Testis (tissue), 3 donors: Measurements from ENCODE around the gene SLC3A2. TPM values are rescaled to one million over a fixed set of nuclear protein-coding genes. Genes with fewer than 3 reads are reported as not detected.

ENCODE experiments used
- DNase-seq: peaks from one replicate; pipeline ENCODE4 v3.0.0-alpha.2; 2019
- H3K27ac ChIP-seq, 2 donors: fragments of 200-600 bp; sonication (generic); one replicate each; pipeline ENCODE4 v1.5.1; 2019
- H3K27me3 ChIP-seq: fragments of 200-600 bp; sonication (generic); one replicate; pipeline ENCODE4 v1.5.1; 2019
- H3K36me3 ChIP-seq: fragments of 200-600 bp; sonication (generic); one replicate; pipeline ENCODE4 v1.5.1; 2017; ENCODE audit warnings: low read depth; ENCODE audit errors: missing control alignments
- H3K4me1 ChIP-seq: fragments of 200-600 bp; sonication (generic); one replicate; pipeline ENCODE4 v1.5.1; 2019
- H3K4me3 ChIP-seq, 2 donors: fragments of 200-600 bp; sonication (generic); one replicate each; pipeline ENCODE4 v1.5.1; 2017 to 2019
- H3K9me3 ChIP-seq: fragments of 200-600 bp; sonication (generic); one replicate; pipeline ENCODE4 v1.5.1; 2017
- POLR2A ChIP-seq: fragments of 450-650 bp; IDR thresholded peaks from one replicate; pipeline ENCODE4 v1.6.1; 2017; ENCODE audit warnings: antibody characterized with exemption, mild to moderate bottlenecking, moderate library complexity
- WGBS, 2 donors: methylation state at CpG; one replicate each; pipeline ENCODE4 v1.1.5; 2018; 5-methylcytosine and 5-hydroxymethylcytosine counted together
- intact Hi-C: fragments of 100-400 bp; cut with DNase I; formaldehyde crosslinking; loops from one replicate; pipeline ENCODE4 v1.15.1; 2023; ENCODE audit warnings: low total_unique reads
- polyA plus RNA-seq: library from polyadenylated mRNA; stranded (reverse); fragments of 350-450 nt; fragmentation: Illumina TruSeq; extraction: RNeasy Lipid Tissue Mini Kit (QIAGEN cat#74804); gene quantifications from one replicate; pipeline ENCODE4 v1.2.3, GENCODE V29; 2014; ENCODE audit warnings: low read depth, low replicate concordance; ENCODE audit not compliant: insufficient read depth
- total RNA-seq, 2 donors: library from RNA; depleted of rRNA; stranded (reverse); fragments of >200 nt; gene quantifications; one replicate each; pipeline ENCODE4 v1.2.3, GENCODE V29; 2016
- TF ChIP-seq, protein P1 (sequence below), 3 experiments: fragments of 450-650 bp in 2 of 3; fragments of 200-600 bp in 1 of 3; sonication (generic) in 1 of 3; IDR thresholded peaks; one replicate each; pipeline ENCODE4 v1.5.1; 2016 to 2019; ENCODE audit warnings: antibody characterized with exemption in 3 of 3, mild to moderate bottlenecking in 2 of 3, moderate library complexity in 1 of 3

SLC3A2 gene
- total and polyA plus RNA-seq, 3 donors from 2014 or later, result 166 to 271 (median 227) TPM

DNA sequence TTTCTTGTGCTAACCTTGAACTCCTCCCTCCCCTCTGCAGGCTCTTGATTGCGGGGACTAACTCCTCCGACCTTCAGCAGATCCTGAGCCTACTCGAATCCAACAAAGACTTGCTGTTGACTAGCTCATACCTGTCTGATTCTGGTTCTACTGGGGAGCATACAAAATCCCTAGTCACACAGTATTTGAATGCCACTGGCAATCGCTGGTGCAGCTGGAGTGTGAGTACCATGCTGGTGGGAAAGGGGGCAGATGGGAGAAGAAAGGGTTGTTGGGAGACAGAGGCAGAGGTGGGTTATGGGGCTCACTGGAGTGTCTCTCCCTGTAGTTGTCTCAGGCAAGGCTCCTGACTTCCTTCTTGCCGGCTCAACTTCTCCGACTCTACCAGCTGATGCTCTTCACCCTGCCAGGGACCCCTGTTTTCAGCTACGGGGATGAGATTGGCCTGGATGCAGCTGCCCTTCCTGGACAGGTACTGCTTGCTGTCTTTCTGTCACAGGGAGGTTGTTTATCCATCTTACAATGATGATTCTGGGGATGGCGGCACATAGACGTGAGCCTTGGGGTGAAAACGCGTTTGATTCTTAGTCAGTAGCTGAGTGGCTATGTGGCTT is 4.5 kb downstream of the SLC3A2 start:
- intact Hi-C loops, result no loop called here
- Histone ChIP-seq H3K36me3 (peaks cover 3% of the 10 kb centered on the region), H3K4me3 (no peak overlapping the region), H3K27ac (no peak overlapping the region), H3K9me3 (no peaks in the 10 kb centered on the region), H3K4me1 (peaks cover 16% of the 10 kb centered on the region), H3K27me3 (no peaks in the 10 kb centered on the region)
- 77% methylated on average over 9 to 11 of the region's 11 CpGs for WGBS, 2 donors
- no peak for DNase-seq
- no peak for TF ChIP-seq POLR2A
- TF ChIP-seq, protein P1, sequence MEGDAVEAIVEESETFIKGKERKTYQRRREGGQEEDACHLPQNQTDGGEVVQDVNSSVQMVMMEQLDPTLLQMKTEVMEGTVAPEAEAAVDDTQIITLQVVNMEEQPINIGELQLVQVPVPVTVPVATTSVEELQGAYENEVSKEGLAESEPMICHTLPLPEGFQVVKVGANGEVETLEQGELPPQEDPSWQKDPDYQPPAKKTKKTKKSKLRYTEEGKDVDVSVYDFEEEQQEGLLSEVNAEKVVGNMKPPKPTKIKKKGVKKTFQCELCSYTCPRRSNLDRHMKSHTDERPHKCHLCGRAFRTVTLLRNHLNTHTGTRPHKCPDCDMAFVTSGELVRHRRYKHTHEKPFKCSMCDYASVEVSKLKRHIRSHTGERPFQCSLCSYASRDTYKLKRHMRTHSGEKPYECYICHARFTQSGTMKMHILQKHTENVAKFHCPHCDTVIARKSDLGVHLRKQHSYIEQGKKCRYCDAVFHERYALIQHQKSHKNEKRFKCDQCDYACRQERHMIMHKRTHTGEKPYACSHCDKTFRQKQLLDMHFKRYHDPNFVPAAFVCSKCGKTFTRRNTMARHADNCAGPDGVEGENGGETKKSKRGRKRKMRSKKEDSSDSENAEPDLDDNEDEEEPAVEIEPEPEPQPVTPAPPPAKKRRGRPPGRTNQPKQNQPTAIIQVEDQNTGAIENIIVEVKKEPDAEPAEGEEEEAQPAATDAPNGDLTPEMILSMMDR (IDR thresholded peaks at IDR 0.05), result no peak

- Histone ChIP-seq H3K27me3 (no peaks in the 10 kb centered on the region), H3K36me3 (peaks cover 3% of the 10 kb centered on the region), H3K4me1 (peaks cover 5% of the 10 kb centered on the region), H3K27ac (no peak overlapping the region), H3K9me3 (no peaks in the 10 kb centered on the region), H3K4me3 (no peak overlapping the region)
- no peak for TF ChIP-seq POLR2A
- TF ChIP-seq, protein P1 (IDR thresholded peaks at IDR 0.05), result no peak
- DNase-seq, result no peak
- intact Hi-C loops, result no loop called here
- WGBS, 2 donors, result 92 to 95% methylated on average over 14 of the region's 14 CpGs
Measured at GRCh38 chr11:62888406-62888805, 7.7 kb downstream of the SLC3A2 start.

DNA sequence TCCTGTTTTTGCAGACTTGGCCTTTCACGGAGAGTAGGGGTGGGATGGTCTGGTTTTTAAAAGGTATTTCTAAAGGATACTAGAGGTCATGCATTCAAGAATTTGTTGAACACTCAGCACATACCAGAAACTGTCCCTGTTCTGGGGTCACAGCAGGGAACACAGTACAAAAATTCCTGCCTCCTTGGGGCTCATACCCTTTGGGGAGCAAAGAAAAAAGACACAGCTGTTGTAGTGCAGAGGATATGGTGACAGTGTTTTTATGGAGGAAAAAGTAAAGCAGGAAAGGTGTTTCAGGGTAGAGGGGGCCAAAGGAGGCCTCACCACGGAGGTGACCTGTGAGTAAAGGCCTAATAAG is 8.4 kb downstream of the SLC3A2 start:
- H3K9me3 ChIP-seq, result no peaks in the 10 kb centered on the region
- no peak for DNase-seq
- no peaks in the 10 kb centered on the region for H3K27me3 ChIP-seq
- 56 to 77% methylated on average over 2 of the region's 2 CpGs for WGBS, 2 donors
- no peak overlapping the region for H3K4me3 ChIP-seq
- peaks cover 3% of the 10 kb centered on the region for H3K36me3 ChIP-seq
- TF ChIP-seq POLR2A, result no peak
- TF ChIP-seq, protein P1 (IDR thresholded peaks at IDR 0.05), result no peak
- peaks cover 4% of the 10 kb centered on the region for H3K4me1 ChIP-seq
- no peak overlapping the region for H3K27ac ChIP-seq
- intact Hi-C loops, result no loop called here

DNA sequence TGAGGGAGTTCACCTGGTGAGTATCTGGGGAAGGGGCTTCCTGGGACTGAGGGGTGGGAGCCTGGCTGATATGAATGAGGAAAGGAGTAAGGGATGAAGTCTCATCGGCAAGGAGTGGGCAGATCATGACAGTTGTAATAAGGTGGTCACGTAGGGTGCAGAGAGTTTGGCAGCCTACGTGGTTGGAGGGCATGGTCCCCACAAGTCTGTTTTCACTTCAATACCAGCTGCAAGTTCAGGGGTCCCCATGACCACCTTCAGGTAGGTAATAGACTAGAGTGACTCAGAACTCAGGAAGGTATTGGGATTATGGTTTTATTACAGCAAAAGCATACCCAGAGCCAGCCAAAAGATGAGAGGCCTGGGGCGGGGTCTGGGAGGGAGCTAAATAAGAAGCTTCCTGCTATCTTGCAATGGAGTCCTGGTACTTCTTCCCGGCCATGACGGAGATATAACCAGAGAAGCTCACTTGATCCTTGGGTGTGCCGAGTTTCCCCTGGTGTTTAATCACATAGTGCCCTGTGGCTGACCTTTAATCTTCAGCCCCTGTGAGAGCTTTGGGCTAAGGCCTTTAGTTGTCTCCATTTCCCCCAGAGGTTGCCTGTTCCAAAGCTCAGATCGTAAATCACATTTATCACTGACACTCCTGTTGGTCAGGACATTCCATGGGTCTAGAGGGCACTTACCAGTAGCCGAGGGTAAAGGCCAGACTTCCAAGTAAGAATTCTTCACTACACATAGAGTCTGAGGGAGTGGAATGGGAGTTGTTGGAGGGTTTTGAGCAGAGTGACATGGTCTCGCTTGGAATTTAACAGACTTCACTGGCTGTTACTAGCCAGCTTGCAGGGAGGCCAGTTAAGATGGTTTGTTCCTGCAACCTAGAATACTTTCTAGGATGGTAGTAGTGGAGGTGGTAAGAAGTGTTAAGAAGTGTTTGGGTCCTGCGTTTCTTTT is 9.1 kb downstream of the SLC3A2 start:
- intact Hi-C loops, result no loop called here

More for the DNA sequence above, 9.1 kb downstream of the SLC3A2 start:
- DNase-seq, result no peak
- Histone ChIP-seq H3K9me3 (no peaks in the 10 kb centered on the region), H3K4me3 (no peak overlapping the region), H3K27ac (no peak overlapping the region), H3K36me3 (peaks cover 3% of the 10 kb centered on the region), H3K4me1 (peaks cover 4% of the 10 kb centered on the region), H3K27me3 (no peaks in the 10 kb centered on the region)
- TF ChIP-seq POLR2A, result no peak
- TF ChIP-seq, protein P1 (IDR thresholded peaks at IDR 0.05), result no peak
- WGBS, 2 donors, result 65 to 70% methylated on average over 11 of the region's 11 CpGs
